Keratinocyte (primary cell): ENCODE data around the gene OR4C13.
"Not testable (repeated sequence)": the region's sequence is repeated elsewhere in the genome, so short reads cannot be mapped to it uniquely, and the experiment has no call there.

Experiments used
- CTCF ChIP-seq, 3 experiments: IDR thresholded peaks in 1 of 3; conservative IDR thresholded peaks in 1 of 3; optimal IDR thresholded peaks in 1 of 3; 2 replicates in 2 of 3; 3 replicates in 1 of 3; pipeline versions ENCODE3 to v1.5.1; 2011; ENCODE audit warnings: low read length in 3 of 3, mild to moderate bottlenecking in 3 of 3, moderate library complexity in 2 of 3, control low read depth in 1 of 3, inconsistent platforms in 1 of 3; ENCODE audit not compliant: insufficient read depth in 2 of 3; ENCODE audit errors: extremely low read depth in 1 of 3
- EZH2 ChIP-seq: IDR thresholded peaks from one replicate; pipeline ENCODE4 v1.6.1; 2012; ENCODE audit warnings: inconsistent platforms, mild to moderate bottlenecking, low read length, moderate library complexity

- not testable (repeated sequence) for TF ChIP-seq EZH2; CTCF (optimal IDR thresholded peaks at IDR 0.05 in 1 of 3, IDR thresholded peaks at IDR 0.05 in 1 of 3, conservative IDR thresholded peaks at IDR 0.05 in 1 of 3; ENCODE audit: extremely low read depth in 1 of 3, insufficient read depth in 2 of 3, low read length in 3 of 3)
Observed at GRCh38 chr11:49911516-49911915, 40.7 kb upstream of the OR4C13 start.
